ENCODE data around the gene DNAJC21. TPM values are rescaled to one million over a fixed set of nuclear protein-coding genes. Genes with fewer than 3 reads are reported as not detected.

DNAJC21 gene
- total RNA-seq (ENCODE audit: low replicate concordance): 32.6 and 68.9 TPM in 2 replicates

- peak within 1 kb of the TSS; percentile 84 for H3K4me3 ChIP-seq (ENCODE audit: low read depth, low read length)
- peak; percentile 91 for DNase-seq (ENCODE audit: low read depth)
- TF ChIP-seq, protein P1, sequence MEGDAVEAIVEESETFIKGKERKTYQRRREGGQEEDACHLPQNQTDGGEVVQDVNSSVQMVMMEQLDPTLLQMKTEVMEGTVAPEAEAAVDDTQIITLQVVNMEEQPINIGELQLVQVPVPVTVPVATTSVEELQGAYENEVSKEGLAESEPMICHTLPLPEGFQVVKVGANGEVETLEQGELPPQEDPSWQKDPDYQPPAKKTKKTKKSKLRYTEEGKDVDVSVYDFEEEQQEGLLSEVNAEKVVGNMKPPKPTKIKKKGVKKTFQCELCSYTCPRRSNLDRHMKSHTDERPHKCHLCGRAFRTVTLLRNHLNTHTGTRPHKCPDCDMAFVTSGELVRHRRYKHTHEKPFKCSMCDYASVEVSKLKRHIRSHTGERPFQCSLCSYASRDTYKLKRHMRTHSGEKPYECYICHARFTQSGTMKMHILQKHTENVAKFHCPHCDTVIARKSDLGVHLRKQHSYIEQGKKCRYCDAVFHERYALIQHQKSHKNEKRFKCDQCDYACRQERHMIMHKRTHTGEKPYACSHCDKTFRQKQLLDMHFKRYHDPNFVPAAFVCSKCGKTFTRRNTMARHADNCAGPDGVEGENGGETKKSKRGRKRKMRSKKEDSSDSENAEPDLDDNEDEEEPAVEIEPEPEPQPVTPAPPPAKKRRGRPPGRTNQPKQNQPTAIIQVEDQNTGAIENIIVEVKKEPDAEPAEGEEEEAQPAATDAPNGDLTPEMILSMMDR (IDR thresholded peaks at IDR 0.05; ENCODE audit: insufficient read depth, low read length): no peak
Measured at GRCh38 chr5:34929134-34929719, at the start of gene DNAJC21. Gene DNAJC21 (plus strand): TSS chr5:34929559. CDS start chr5:34929820, 261 bp downstream.

DNA sequence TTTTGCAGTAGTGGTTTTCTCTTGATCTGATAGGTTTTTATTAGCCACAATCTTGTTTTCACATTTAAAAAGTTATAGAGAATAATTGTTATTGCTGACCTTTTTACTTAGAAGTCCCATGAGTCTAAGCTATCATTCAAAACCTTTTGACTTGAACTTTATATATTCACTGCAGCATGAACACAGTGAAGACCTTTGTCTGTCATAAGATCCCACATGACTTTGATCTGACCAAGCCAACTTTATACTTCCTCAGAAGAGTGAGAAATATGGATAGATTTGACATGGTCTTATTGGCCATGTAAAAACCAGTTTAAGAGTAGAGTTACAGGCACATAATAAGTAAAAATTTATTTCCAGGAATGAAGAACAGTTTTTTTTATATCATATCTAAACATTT lies 48.1 kb upstream of the DNAJC21 start:
- no peak for DNase-seq (ENCODE audit: low read depth)
- H3K4me3 ChIP-seq (ENCODE audit: low read depth, low read length): no peak overlapping the region
- TF ChIP-seq, protein P1 (IDR thresholded peaks at IDR 0.05; ENCODE audit: insufficient read depth, low read length): no peak

DNA sequence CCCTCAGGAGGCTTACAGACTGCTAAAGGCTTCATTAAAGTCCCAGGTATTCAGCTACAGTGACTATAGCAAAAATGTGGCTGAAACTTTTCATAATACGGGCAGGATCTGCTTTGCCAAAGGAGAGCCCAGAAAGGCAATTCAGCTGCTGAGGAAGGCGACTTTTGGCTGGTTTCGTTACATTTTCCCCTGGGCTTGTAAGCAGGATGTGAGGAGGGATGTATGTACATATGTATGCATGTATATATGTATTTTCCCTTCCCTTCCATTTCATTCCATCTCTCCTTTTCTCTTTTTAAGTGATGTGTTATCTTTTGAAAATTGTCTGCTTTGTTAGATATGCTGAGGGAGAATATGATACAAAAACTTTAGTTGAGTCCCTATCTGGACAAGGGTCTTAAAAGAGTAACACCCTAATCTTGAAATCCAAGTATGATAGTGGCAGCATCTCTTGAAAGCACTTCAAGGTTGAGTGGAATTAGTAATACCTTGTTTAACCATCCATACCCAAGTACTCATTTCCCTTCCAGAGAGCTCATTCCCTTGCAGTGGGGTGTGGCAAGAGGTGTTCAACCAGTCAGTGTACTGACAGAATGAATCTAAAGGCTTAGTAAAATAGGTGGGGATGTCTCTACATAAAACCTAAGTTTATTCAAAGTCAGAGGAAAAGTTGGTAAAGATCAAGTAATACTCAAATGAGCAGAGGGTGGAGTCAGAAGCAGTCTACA lies 42.8 kb upstream of the DNAJC21 start:
- H3K4me3 ChIP-seq (ENCODE audit: low read depth, low read length): no peak overlapping the region
- DNase-seq (ENCODE audit: low read depth): no peak
- TF ChIP-seq, protein P1 (IDR thresholded peaks at IDR 0.05; ENCODE audit: insufficient read depth, low read length): no peak

DNA sequence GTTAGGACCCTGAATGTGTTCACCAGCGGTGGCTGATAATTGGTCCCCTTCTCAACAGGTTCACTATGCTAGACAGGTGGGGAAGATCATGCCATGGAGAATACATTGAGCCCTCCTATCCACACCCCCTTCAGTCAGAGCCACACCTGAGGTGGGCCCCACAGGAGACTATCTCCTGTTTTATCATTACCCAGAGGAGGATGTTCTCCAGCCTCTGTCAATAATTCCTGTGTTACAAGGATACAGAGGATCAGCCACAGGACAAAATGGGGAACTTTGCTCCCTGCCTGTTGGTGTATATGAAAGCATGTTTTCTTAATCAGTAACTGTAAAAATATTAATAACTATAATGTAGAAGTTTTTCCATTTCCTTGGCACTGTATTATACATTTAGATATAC lies 40.0 kb upstream of the DNAJC21 start:
- TF ChIP-seq, protein P1 (IDR thresholded peaks at IDR 0.05; ENCODE audit: insufficient read depth, low read length): no peak
- H3K4me3 ChIP-seq (ENCODE audit: low read depth, low read length): no peak overlapping the region
- no peak for DNase-seq (ENCODE audit: low read depth)

- H3K4me3 ChIP-seq (ENCODE audit: low read depth, low read length): no peak overlapping the region
- DNase-seq (ENCODE audit: low read depth): peak; percentile 97
- TF ChIP-seq, protein P1 (IDR thresholded peaks at IDR 0.05; ENCODE audit: insufficient read depth, low read length): no peak
Measured at GRCh38 chr5:34891981-34892380, 37.4 kb upstream of the DNAJC21 start.

GRCh38 chr5:34892414-34892813 lies 36.9 kb upstream of the DNAJC21 start:
- no peak for DNase-seq (ENCODE audit: low read depth)
- H3K4me3 ChIP-seq (ENCODE audit: low read depth, low read length): no peak overlapping the region
- TF ChIP-seq, protein P1 (IDR thresholded peaks at IDR 0.05; ENCODE audit: insufficient read depth, low read length): no peak
